ENCODE data around the gene GAGE10.

GRCh38 chrX:49310371-49310770 lies 6.9 kb downstream of the GAGE10 start:
- TF ChIP-seq FOXM1 (IDR thresholded peaks at IDR 0.05; ENCODE audit: borderline replicate concordance, low read depth) (no peak), ZBTB7A (IDR thresholded peaks at IDR 0.05; ENCODE audit: low read depth) (no peak), EGR1 (IDR thresholded peaks at IDR 0.05) (no peak)
